SW 1271 (cell line): ENCODE results near the gene RAB40AL.
"Not testable (repeated sequence)": the region's sequence is repeated elsewhere in the genome, so short reads cannot be mapped to it uniquely, and the experiment has no call there.

Experiments used
- DNase-seq, 2 experiments: peaks; one replicate each; lab custom pipeline; 2025; lab: John Stamatoyannopoulos, UW

Gene RAB40AL, protein sequence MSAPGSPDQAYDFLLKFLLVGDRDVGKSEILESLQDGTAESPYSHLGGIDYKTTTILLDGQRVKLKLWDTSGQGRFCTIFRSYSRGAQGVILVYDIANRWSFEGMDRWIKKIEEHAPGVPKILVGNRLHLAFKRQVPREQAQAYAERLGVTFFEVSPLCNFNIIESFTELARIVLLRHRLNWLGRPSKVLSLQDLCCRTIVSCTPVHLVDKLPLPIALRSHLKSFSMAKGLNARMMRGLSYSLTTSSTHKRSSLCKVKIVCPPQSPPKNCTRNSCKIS

DNA sequence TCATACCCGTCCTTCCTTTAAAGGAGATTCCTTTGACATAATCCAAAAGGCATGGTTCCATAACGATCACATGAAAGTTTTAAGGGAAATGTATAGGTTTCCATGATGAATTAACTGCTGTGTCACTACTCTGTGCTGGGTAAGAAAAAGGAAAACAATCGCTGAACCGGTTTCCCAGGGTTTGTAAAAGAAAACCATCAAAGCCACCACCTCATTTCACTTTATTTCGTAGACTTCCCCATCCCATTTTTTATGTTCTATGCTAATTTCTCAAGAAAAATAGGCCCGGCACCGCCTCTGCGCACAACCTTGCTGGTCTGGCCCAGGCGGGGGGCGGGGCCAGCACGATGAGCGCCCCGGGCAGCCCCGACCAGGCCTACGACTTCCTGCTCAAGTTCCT is at the start of gene RAB40AL:
Gene RAB40AL (plus strand): TSS at position 301 of the 400 bp plus-strand sequence. CDS start 47 bp downstream, at position 348.
- not testable (repeated sequence) for DNase-seq

DNA sequence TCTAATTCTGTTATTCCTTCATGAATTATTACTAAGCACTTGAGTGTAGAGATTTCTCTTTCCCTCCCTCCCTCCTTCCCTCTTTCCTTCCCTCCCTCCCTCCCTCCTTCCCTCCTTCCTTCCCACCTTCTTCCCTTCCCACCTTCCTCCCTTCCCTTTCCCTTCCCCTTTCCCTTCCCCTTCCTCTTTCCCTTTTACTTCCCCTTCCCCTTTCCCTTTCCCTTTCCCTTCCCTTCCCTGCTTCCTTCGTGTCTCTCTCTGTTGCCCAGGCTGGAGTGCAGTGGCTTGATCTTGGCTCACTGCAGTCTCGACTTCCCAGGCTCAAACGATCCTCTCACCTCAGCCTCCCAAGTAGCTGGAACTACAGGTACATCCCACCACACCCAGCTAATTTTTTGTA is 49.4 kb upstream of the RAB40AL start:
- no peak for DNase-seq

GRCh38 chrX:102892103-102892502 is 45.0 kb upstream of the RAB40AL start:
- no peak for DNase-seq

DNA sequence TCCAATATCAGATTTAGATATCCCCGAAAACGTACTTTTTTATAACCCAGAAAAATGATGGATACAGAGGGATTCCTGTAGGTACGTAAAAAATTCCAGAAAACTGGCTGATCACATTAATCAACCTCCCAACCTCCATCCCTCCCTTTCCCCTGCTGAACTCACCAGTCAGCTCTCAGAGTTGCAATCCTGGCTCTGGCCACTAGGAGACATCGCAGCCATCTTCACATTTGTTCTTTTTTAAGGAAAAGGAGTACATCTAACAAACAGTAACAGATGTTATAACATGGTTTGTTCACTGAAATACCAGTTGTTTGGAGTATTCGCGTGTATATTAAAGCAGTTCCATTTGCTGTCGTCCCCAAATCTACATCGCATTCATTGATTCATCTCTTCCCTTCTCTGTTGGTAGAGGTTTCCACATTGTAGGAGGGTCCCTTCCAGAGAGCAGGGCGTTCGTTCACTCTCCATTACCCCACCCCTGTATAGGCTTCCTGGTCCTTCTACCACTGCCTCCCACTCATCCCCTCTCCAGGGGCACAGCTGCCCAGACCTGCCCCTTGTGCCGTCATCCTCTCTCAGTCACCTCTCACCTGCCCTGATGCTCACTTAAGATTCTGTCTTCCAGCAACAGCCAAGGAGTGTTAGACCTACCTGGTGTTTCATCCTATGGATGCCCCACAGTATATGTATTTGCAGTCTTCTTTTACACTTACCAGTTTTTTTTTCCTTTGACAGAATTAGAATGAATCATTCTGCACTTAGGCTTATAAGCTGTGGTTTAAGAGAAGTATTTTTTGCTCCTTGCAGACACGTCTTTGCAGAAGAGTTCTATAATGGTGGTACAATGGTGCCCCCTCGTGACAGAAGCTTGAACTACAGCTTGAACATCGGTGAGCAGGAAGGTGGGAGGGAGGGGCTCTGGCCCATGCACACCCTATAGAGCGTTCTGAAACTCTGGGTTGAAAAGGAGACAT is 36.8 kb upstream of the RAB40AL start:
- peak in 1 of 2 experiments; percentile 8 for DNase-seq

GRCh38 chrX:102902355-102902754 is 34.7 kb upstream of the RAB40AL start:
- DNase-seq: no peak

GRCh38 chrX:102930990-102931756 is 5.9 kb upstream of the RAB40AL start:
- DNase-seq: no peak

GRCh38 chrX:102934624-102935023 is 2.4 kb upstream of the RAB40AL start:
- DNase-seq: peak in 1 of 2 experiments; percentile 3

DNA sequence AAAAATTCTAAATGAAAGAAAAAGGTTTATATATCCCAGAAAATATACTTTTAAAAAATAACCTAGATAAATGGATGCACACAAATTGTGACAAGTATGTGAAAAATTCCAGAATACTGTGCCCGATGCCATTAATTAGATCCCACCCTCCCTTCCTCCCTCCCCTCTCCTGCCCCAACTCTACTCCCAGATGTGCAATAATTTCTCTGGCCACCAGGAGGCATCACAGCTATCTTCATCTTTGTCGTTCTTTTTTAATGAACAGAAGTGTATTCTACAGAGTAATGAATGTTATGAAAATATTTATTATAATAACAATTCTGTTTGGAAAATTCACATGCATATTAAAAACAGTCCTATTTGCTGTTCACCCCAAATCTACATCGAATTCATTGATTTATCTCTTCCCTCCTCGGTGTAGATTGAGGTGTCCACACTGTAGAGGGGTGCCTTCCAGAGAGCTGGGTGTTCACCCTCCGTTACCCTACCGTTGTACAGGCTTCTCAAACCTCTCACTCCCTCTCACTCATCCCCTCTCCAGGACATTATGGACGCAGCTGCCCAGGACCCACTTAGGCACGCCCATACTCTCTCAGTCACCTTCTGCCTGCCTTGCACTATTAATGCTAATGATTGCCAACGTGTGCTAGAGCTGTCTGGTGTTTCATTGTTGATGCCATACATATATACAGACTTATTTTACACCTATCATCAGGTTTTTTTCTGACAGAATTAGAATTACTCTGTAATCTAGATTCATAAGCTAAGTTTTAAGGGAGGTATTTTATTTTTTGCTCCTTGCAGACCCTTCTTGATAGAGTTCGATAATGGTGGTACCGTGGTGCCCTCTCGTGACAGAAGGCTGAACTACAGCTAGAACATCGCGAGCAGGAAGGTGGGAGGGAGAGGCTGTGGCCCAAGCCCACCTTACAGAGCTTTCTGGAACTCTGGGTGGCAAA is 14.1 kb downstream of the RAB40AL start:
- peak; percentile 0 to 4 for DNase-seq

DNA sequence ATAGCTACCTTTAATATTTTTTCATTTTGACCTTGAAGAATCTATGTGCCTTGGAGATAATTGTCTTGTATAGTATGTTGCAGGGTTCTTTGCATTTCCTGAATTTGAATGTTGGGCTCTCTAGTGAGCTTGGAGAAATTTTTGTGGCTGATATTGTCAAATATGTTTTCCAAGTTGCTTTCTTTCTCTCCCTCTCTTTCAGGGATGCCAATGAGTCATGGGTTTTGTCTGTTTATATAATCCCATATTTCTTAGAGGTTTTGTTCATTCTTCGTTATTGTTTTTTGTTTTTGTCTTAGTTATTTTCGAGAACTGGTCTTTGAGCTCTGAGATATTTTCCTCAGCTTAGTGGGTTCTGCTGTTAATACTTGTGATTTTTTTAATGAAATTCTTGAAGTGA is 20.7 kb downstream of the RAB40AL start:
- DNase-seq: no peak

GRCh38 chrX:102958794-102959193 is 21.7 kb downstream of the RAB40AL start:
- DNase-seq: no peak

- peak in 1 of 2 experiments; percentile 1 for DNase-seq
Observed at GRCh38 chrX:102959471-102959870, 22.4 kb downstream of the RAB40AL start.

DNA sequence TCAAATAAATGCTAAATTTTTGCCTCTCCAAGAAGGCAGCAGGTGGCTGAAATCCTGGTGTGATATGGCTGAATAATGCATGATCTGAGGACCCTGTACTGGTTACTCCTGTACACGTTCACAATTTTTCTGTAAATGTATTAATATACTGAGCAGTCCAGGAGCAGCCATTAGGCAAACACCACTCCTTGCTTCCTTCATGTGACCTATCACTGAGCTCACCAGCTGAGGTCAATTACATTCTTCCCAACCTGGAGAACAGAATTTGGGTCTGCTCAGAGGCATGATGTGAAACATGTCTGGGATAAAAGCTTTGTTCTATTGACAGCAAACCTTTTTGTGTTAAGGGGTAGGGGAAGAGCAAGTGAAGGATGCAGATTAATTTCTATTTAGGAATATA is 26.9 kb downstream of the RAB40AL start:
- DNase-seq: no peak

- no peak for DNase-seq
Observed at GRCh38 chrX:102964940-102965339, 27.9 kb downstream of the RAB40AL start.

DNA sequence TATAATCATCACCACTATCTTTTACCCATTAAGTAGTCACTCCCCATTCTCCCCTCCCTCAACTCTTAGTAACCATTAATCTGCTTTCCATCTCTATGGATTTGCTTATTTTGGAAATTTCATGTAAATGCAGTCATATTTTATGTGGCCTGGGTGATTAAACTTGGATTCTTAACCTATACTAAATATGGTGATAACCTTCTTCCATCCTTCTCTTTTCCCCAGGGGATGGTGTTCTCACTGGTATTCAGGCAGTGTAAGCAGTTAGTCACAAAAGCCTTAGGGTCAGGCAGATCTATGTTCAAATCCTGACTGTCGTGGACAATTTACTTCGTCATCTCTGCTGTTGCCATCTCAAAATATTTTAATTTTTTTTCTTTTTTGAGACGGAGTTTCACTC is 29.6 kb downstream of the RAB40AL start:
- no peak for DNase-seq

GRCh38 chrX:102968216-102968615 is 31.1 kb downstream of the RAB40AL start:
- DNase-seq: no peak

GRCh38 chrX:102971536-102971935 is 34.5 kb downstream of the RAB40AL start:
- not testable (repeated sequence) for DNase-seq

- no peak for DNase-seq
Observed at GRCh38 chrX:102975016-102975415, 37.9 kb downstream of the RAB40AL start.

GRCh38 chrX:102976286-102976685 is 39.2 kb downstream of the RAB40AL start:
- DNase-seq: no peak

DNA sequence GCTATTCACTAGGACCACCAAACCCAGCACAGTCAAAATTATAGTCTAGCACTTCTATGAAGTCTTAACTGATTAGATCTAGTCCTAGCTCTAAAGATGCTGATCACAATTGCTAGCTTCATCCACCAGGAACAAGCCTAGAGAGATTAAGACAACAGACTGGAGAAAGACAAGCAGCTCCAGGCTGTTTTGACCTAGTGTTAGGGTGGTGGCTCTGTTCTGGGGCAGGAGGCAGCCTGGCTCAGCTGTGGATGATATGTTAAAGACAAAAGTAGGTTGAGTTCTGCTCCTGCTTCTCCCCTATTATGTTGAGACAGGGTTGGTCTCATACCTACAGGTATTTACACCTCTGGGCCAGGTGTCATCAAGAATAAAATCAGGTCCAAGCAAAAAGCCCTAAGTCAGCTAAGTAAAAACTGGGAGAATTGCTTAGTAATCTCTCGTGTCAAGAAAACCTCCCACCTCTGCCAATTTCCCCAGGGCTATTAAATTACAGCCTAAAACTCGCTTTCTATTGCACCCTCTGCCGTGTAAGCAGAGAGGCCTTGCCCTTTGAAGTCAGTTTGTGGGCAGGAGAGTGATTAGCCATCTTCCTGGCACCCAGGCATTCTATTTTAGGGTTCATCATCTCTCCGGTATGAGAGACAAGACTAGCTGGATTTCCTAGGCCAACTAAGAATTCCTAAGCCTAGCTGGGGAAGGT is 39.9 kb downstream of the RAB40AL start:
- no peak for DNase-seq

- DNase-seq: no peak
Observed at GRCh38 chrX:102978594-102978993, 41.5 kb downstream of the RAB40AL start.
